ENCODE measurements around the gene CCNL2. TPM values are rescaled to one million over a fixed set of nuclear protein-coding genes. Genes with fewer than 3 reads are reported as not detected.

CCNL2 gene
- total RNA-seq, 4 donors from 2014 or later = 35.0 to 91.1 (median 43.7) TPM

- Histone ChIP-seq H3K27me3 (no peaks in the 10 kb centered on the region), H3K4me1 (peaks cover 28 to 38% of the 10 kb centered on the region in 2 donors), H3K27ac (peak overlapping the region; percentile 83 to 96 (median 94)), H3K4me3 (peak overlapping the region; percentile 80 to 95 (median 94)), H3K9me3 (no peaks in the 10 kb centered on the region), H3K36me3 (peaks cover 0 to 11% of the 10 kb centered on the region in 2 donors)
- no peak for TF ChIP-seq CTCF (IDR thresholded peaks at IDR 0.05 in 4 of 5, conservative IDR thresholded peaks at IDR 0.05 in 1 of 5)
- TF ChIP-seq POLR2A (IDR thresholded peaks at IDR 0.05) = no peak
- in situ Hi-C loops (cut with MboI; ENCODE audit: low sequenced_read_pairs in 4 of 4) = no loop called here
- DNase-seq (no peak), ATAC-seq (no peak)
- intact Hi-C loops (cut with DNase I; ENCODE audit: low total_unique reads) = loop anchor here (10.0 kb wide), 1 partner anchor 131 kb away; no protein-coding TSS in a partner anchor
Observed at GRCh38 chr1:1373815-1374588, 25.1 kb downstream of the CCNL2 start.

- ATAC-seq (no peak), DNase-seq (no peak)
- intact Hi-C loops (cut with DNase I; ENCODE audit: low total_unique reads) (loop anchor here (10.0 kb wide), 1 partner anchor 132 kb away; no protein-coding TSS in a partner anchor), in situ Hi-C loops (cut with MboI; ENCODE audit: low sequenced_read_pairs in 4 of 4) (no loop called here)
- Histone ChIP-seq H3K36me3 (peaks cover 0 to 11% of the 10 kb centered on the region in 2 donors), H3K4me1 (peaks cover 28 to 38% of the 10 kb centered on the region in 2 donors), H3K9me3 (no peaks in the 10 kb centered on the region), H3K27me3 (no peaks in the 10 kb centered on the region), H3K4me3 (peak overlapping the region in 1 of 4 donors; percentile 95), H3K27ac (peak overlapping the region in 1 of 4 donors; percentile 96)
- no peak for TF ChIP-seq POLR2A (IDR thresholded peaks at IDR 0.05)
- TF ChIP-seq CTCF (IDR thresholded peaks at IDR 0.05 in 4 of 5, conservative IDR thresholded peaks at IDR 0.05 in 1 of 5) = no peak
Observed at GRCh38 chr1:1373051-1373814, 25.9 kb downstream of the CCNL2 start.

- Histone ChIP-seq H3K27ac (peak overlapping the region; percentile 5 to 51 (median 38)), H3K9me3 (no peaks in the 10 kb centered on the region), H3K4me1 (peaks cover 28 to 38% of the 10 kb centered on the region in 2 donors), H3K4me3 (no peak overlapping the region), H3K36me3 (peaks cover 0 to 11% of the 10 kb centered on the region in 2 donors), H3K27me3 (no peaks in the 10 kb centered on the region)
- ATAC-seq (peak in 1 of 2 donors; percentile 17), DNase-seq (peak in 1 of 2 donors; percentile 63)
- intact Hi-C loops (cut with DNase I; ENCODE audit: low total_unique reads) (loop anchor here (1.0 to 10.0 kb wide), 2 partner anchors 18 to 133 kb away; no protein-coding TSS in a partner anchor), in situ Hi-C loops (cut with MboI; ENCODE audit: low sequenced_read_pairs in 4 of 4) (no loop called here)
- TF ChIP-seq CTCF (IDR thresholded peaks at IDR 0.05 in 4 of 5, conservative IDR thresholded peaks at IDR 0.05 in 1 of 5) = peak; percentile 89 to 97 (median 94)
- TF ChIP-seq POLR2A (IDR thresholded peaks at IDR 0.05) = no peak
Observed at GRCh38 chr1:1371746-1372711, 27.1 kb downstream of the CCNL2 start.

- Histone ChIP-seq H3K4me1 (peaks cover 28 to 37% of the 10 kb centered on the region in 2 donors), H3K4me3 (no peak overlapping the region), H3K9me3 (no peaks in the 10 kb centered on the region), H3K27me3 (no peaks in the 10 kb centered on the region), H3K36me3 (peaks cover 0 to 11% of the 10 kb centered on the region in 2 donors), H3K27ac (no peak overlapping the region)
- in situ Hi-C loops (cut with MboI; ENCODE audit: low sequenced_read_pairs in 4 of 4) = no loop called here
- TF ChIP-seq CTCF (IDR thresholded peaks at IDR 0.05 in 4 of 5, conservative IDR thresholded peaks at IDR 0.05 in 1 of 5) (no peak), POLR2A (IDR thresholded peaks at IDR 0.05) (no peak)
- DNase-seq = no peak
- no peak for ATAC-seq
- intact Hi-C loops (cut with DNase I; ENCODE audit: low total_unique reads) = loop anchor here (10.0 kb wide), 1 partner anchor 133 kb away; no protein-coding TSS in a partner anchor
Observed at GRCh38 chr1:1371364-1371745, 27.8 kb downstream of the CCNL2 start.
